HepG2 (cell line): ENCODE results near the gene PITX3. TPM values are rescaled to one million over a fixed set of nuclear protein-coding genes. Genes with fewer than 3 reads are reported as not detected.
A peak's percentile ranks its signal among the peaks of the same experiment; 100 is the strongest.

Experiments used
- ATAC-seq: fragments of 200-7000 bp; cut with Tn5 transposase; 3 replicates; pipeline ENCODE4 v1.9.1; 2020; ENCODE audit warnings: mild to moderate bottlenecking, moderate library complexity
- BruUV-seq: library from RNA; stranded (reverse); fragments of 400-500 nt; replicated peaks from 2 replicates; lab custom pipeline; 2021; lab: Mats Ljungman, UMichigan
- CTCF ChIA-PET: fragments of 300-600 bp; formaldehyde crosslinking; extraction: SDS; loops from one replicate; lab custom pipeline; 2021; ENCODE audit warnings: low total read pairs, inconsistent platforms, low intra/inter-chr PET ratio; lab: Yijun Ruan, JAX
- POLR2A ChIA-PET: fragments of 350-600 bp; sonication (Branson Sonifier 250); formaldehyde crosslinking; loops from one replicate; lab custom pipeline; 2020; ENCODE audit warnings: antibody characterized with exemption, inconsistent platforms; lab: Yijun Ruan, JAX
- DNase-seq: peaks from one replicate; pipeline ENCODE4 v3.0.0-alpha.2; 2015; ENCODE audit warnings: low spot score
- FAIRE-seq: peaks from 3 replicates; lab custom pipeline; 2011; peaks lifted over from hg19 to GRCh38; lab: Jason Lieb, UNC
- H2AFZ ChIP-seq: one replicate; pipeline ENCODE4 v1.6.1; 2011; ENCODE audit warnings: low read length, inconsistent platforms
- H3K27ac ChIP-seq: fragments of 300-600 bp; 3 replicates; pipeline ENCODE4 v1.8.0; 2011; ENCODE audit warnings: mixed run types, mild to moderate bottlenecking, mixed read lengths, low read length, inconsistent platforms; ENCODE audit not compliant: insufficient read depth; ENCODE audit errors: extremely low read length
- H3K27me3 ChIP-seq, 2 experiments: fragments of 200-600 bp in 1 of 2; 2 replicates in 1 of 2; 3 replicates in 1 of 2; pipeline versions ENCODE4 v1.6.0 to v1.8.0; 2011; ENCODE audit warnings: low read length in 2 of 2, mild to moderate bottlenecking in 2 of 2, moderate library complexity in 2 of 2, inconsistent platforms in 1 of 2; ENCODE audit not compliant: insufficient read depth in 2 of 2, control insufficient read depth in 1 of 2
- H3K36me3 ChIP-seq, 2 experiments: fragments of 200-600 bp in 1 of 2; replicated peaks in 1 of 2; 2 replicates in 1 of 2; 3 replicates in 1 of 2; pipeline versions ENCODE4 v1.5.1 to v1.8.0; 2011; ENCODE audit warnings: low read length in 2 of 2, inconsistent platforms in 1 of 2; ENCODE audit not compliant: insufficient read depth in 2 of 2, control insufficient read depth in 1 of 2
- H3K4me1 ChIP-seq: 2 replicates; pipeline ENCODE4 v1.5.1; 2012; ENCODE audit warnings: low read length, inconsistent platforms; ENCODE audit not compliant: insufficient read depth
- H3K4me2 ChIP-seq: 2 replicates; pipeline ENCODE4 v1.6.0; 2011; ENCODE audit warnings: low read depth, low read length, inconsistent platforms
- H3K4me3 ChIP-seq, 3 experiments: fragments of 200-600 bp in 1 of 3; sonication (generic), shearing (Covaris generic) in 1 of 3; replicated peaks in 1 of 3; 2 replicates each; pipeline ENCODE4 v1.5.1; 2011 to 2016; ENCODE audit warnings: low read length in 3 of 3, inconsistent platforms in 2 of 3, low read depth in 2 of 3, mild to moderate bottlenecking in 2 of 3, control low read depth in 1 of 3, mixed read lengths in 1 of 3; ENCODE audit not compliant: insufficient read depth in 1 of 3
- H3K79me2 ChIP-seq: one replicate; pipeline ENCODE4 v1.6.1; 2011; ENCODE audit warnings: low read length, inconsistent platforms; ENCODE audit not compliant: insufficient read depth
- H3K9ac ChIP-seq: 2 replicates; pipeline ENCODE4 v1.6.0; 2011; ENCODE audit warnings: mild to moderate bottlenecking, low read depth, low read length, inconsistent platforms; ENCODE audit not compliant: insufficient read depth
- H3K9me3 ChIP-seq: 2 replicates; pipeline ENCODE4 v1.5.1; 2012; ENCODE audit warnings: mild to moderate bottlenecking, low read length
- H4K20me1 ChIP-seq: 2 replicates; pipeline ENCODE4 v1.6.0; 2011; ENCODE audit warnings: inconsistent platforms, mild to moderate bottlenecking, low read length, moderate library complexity; ENCODE audit not compliant: insufficient read depth
- ARID3A ChIP-seq: IDR thresholded peaks from 2 replicates; pipeline ENCODE4 v1.6.1; 2012; ENCODE audit warnings: low read depth, low read length, improper control_type of control experiment
- HHEX ChIP-seq: IDR thresholded peaks from 2 replicates; pipeline ENCODE4 v1.6.1; 2016; ENCODE audit warnings: control low read depth
- HNRNPL ChIP-seq: fragments of 200-400 bp; formaldehyde crosslinking; IDR thresholded peaks from 2 replicates; pipeline ENCODE4 v1.6.1; 2017; ENCODE audit warnings: mild to moderate bottlenecking, low read depth, low read length
- KLF12 ChIP-seq: sonication (generic); formaldehyde crosslinking; IDR thresholded peaks from 2 replicates; pipeline ENCODE4 v1.4.0; 2020; ENCODE audit warnings: missing genetic modification reagents, borderline replicate concordance
- KLF9 ChIP-seq: IDR thresholded peaks from 2 replicates; pipeline ENCODE4 v1.6.1; 2016; ENCODE audit warnings: low read depth
- LCORL ChIP-seq, 2 experiments: fragments of 450-650 bp in 1 of 2; sonication (generic) in 1 of 2; formaldehyde crosslinking in 1 of 2; IDR thresholded peaks; 2 replicates each; pipeline versions ENCODE4 v1.5.0 to v1.6.1; 2017 to 2020; ENCODE audit warnings: antibody characterized with exemption in 1 of 2, missing genetic modification reagents in 1 of 2
- MED8 ChIP-seq: sonication (generic); formaldehyde crosslinking; IDR thresholded peaks from 2 replicates; pipeline ENCODE4 v1.8.1; 2023; ENCODE audit warnings: mild to moderate bottlenecking, missing genetic modification reagents; ENCODE audit not compliant: insufficient replicate concordance
- NKX3-1 ChIP-seq: sonication (generic); formaldehyde crosslinking; IDR thresholded peaks from 2 replicates; pipeline ENCODE4 v1.5.0; 2020; ENCODE audit warnings: missing genetic modification reagents
- NR3C1 ChIP-seq: sonication (generic); formaldehyde crosslinking; IDR thresholded peaks from 2 replicates; pipeline ENCODE4 v1.4.0; 2020; ENCODE audit warnings: missing genetic modification reagents
- RFX1 ChIP-seq: fragments of 450-650 bp; IDR thresholded peaks from 2 replicates; pipeline ENCODE4 v1.6.1; 2017
- TAF1 ChIP-seq: sonication (generic); formaldehyde crosslinking; IDR thresholded peaks from 2 replicates; pipeline ENCODE4 v1.4.0; 2020; ENCODE audit warnings: missing genetic modification reagents
- ZNF264 ChIP-seq: sonication (generic); formaldehyde crosslinking; IDR thresholded peaks from 2 replicates; pipeline ENCODE4 v1.4.0; 2020; ENCODE audit warnings: missing genetic modification reagents
- ZNF350 ChIP-seq: sonication (generic); formaldehyde crosslinking; IDR thresholded peaks from 2 replicates; pipeline ENCODE4 v1.4.0; 2020; ENCODE audit warnings: mild to moderate bottlenecking, low read depth, missing genetic modification reagents, borderline replicate concordance
- ZNF362 ChIP-seq: sonication (generic); formaldehyde crosslinking; IDR thresholded peaks from 2 replicates; pipeline ENCODE4 v1.4.0; 2020; ENCODE audit warnings: missing genetic modification reagents, mild to moderate bottlenecking, borderline replicate concordance
- ZNF709 ChIP-seq: sonication (generic); formaldehyde crosslinking; IDR thresholded peaks from 2 replicates; pipeline ENCODE4 v1.5.0; 2020; ENCODE audit warnings: mild to moderate bottlenecking, missing genetic modification reagents
- ZNF850 ChIP-seq: sonication (generic); formaldehyde crosslinking; conservative IDR thresholded peaks from 2 replicates; pipeline ENCODE4 v1.9.0; 2021; ENCODE audit warnings: mild to moderate bottlenecking, missing genetic modification reagents
- WGBS: methylation state at CpG from one replicate; pipeline ENCODE4 v1.1.6; 2017; ENCODE audit warnings: low lambda C conversion rate; 5-methylcytosine and 5-hydroxymethylcytosine counted together
- in situ Hi-C: cut with HindIII; loops from 2 replicates; pipeline ENCODE4 v1.10.0; 2017; ENCODE audit warnings: low pct_unique_long_range_greater_than_20kb; ENCODE audit not compliant: extremely low pct_ligation_motif_present
- intact Hi-C: fragments of 100-400 bp; cut with micrococcal nuclease; formaldehyde crosslinking; loops from one replicate; pipeline ENCODE4 v1.10.0; 2022; ENCODE audit not compliant: unreplicated experiment
- polyA plus RNA-seq, 8 experiments: library from polyadenylated mRNA; depleted of rRNA in 3 of 8; stranded (reverse) in 7 of 8; unstranded in 1 of 8; fragments of >200 nt; fragmentation: Illumina TruSeq in 4 of 8; extraction: Trizol in 4 of 8; gene quantifications; 2 replicates each; pipeline versions ENCODE4 v1.2.1 to v1.2.3, GENCODE V29; 2011 to 2016; ENCODE audit warnings: low read depth in 4 of 8, missing spikeins in 1 of 8, mixed read lengths in 1 of 8; ENCODE audit not compliant: insufficient read depth in 1 of 8
- total RNA-seq, 5 experiments: library from RNA; depleted of rRNA; stranded (reverse); fragments of >200 nt; fragmentation: Illumina TruSeq; extraction: Trizol; gene quantifications; 2 replicates each; pipeline ENCODE4 v1.2.3, GENCODE V29; 2016; ENCODE audit warnings: low read depth in 1 of 5
- TF ChIP-seq, protein P1 (sequence below): sonication (generic); formaldehyde crosslinking; IDR thresholded peaks from 2 replicates; pipeline ENCODE4 v1.4.0; 2020; ENCODE audit warnings: missing genetic modification reagents, mild to moderate bottlenecking, borderline replicate concordance
- TF ChIP-seq, protein P2 (sequence below): IDR thresholded peaks from 2 replicates; pipeline ENCODE4 v1.6.1; 2016; ENCODE audit warnings: low read depth, borderline replicate concordance
- TF ChIP-seq, protein P3 (sequence below): sonication (generic); formaldehyde crosslinking; IDR thresholded peaks from 2 replicates; pipeline ENCODE4 v1.4.0; 2020; ENCODE audit warnings: mild to moderate bottlenecking, missing genetic modification reagents

Gene PITX3
- total and polyA plus RNA-seq, 2 of the 13 experiments (the other 11 are each of a cell fraction or from before 2014, with no cell fraction given): not detected

GRCh38 chr10:102241032-102241443, 274 bp downstream of the PITX3 start:
- WGBS: under 1% methylated on average over 19 of the region's 20 CpGs
- Histone ChIP-seq H3K4me3 (peak overlapping the region; percentile 61 to 75 (median 61)), H3K9me3 (no peaks in the 10 kb centered on the region), H3K27me3 (peaks cover 10 to 57% of the 10 kb centered on the region in 2 experiments; a peak in 4 of 5 replicates), H3K36me3 (no peaks in the 10 kb centered on the region), H3K27ac (no peak overlapping the region), H2AFZ (no peak overlapping the region), H4K20me1 (peaks cover 1% of the 10 kb centered on the region), H3K9ac (peak overlapping the region; percentile 48), H3K79me2 (peaks cover 4% of the 10 kb centered on the region), H3K4me1 (peaks cover 34% of the 10 kb centered on the region), H3K4me2 (peak overlapping the region; percentile 97)
- POLR2A ChIA-PET: no interaction called here
- CTCF ChIA-PET: interaction anchor here (1.3 kb wide), 1 partner anchor 11 kb away, joined by 3 read pairs; no protein-coding TSS in a partner anchor
- ATAC-seq: peak; percentile 29
- in situ Hi-C loops: no loop called here
- no peak for FAIRE-seq
- intact Hi-C loops: no loop called here
- no peak for DNase-seq
- BruUV-seq: no TSS peak
- no peak for TF ChIP-seq HNRNPL
- no peak for TF ChIP-seq ZNF709 (CRISPR knock-in tag)
- TF ChIP-seq MED8 (CRISPR knock-in tag): no peak
- TF ChIP-seq NR3C1 (CRISPR knock-in tag): no peak
- no peak for TF ChIP-seq ZNF362 (CRISPR knock-in tag)
- no peak for TF ChIP-seq TAF1 (CRISPR knock-in tag)
- no peak for TF ChIP-seq ARID3A
- TF ChIP-seq LCORL (IDR thresholded peaks at IDR 0.05): no peak
- no peak; the same call in 1 of the 2 replicates for TF ChIP-seq LCORL (CRISPR knock-in tag; IDR thresholded peaks at IDR 0.05)
- TF ChIP-seq, protein P1, sequence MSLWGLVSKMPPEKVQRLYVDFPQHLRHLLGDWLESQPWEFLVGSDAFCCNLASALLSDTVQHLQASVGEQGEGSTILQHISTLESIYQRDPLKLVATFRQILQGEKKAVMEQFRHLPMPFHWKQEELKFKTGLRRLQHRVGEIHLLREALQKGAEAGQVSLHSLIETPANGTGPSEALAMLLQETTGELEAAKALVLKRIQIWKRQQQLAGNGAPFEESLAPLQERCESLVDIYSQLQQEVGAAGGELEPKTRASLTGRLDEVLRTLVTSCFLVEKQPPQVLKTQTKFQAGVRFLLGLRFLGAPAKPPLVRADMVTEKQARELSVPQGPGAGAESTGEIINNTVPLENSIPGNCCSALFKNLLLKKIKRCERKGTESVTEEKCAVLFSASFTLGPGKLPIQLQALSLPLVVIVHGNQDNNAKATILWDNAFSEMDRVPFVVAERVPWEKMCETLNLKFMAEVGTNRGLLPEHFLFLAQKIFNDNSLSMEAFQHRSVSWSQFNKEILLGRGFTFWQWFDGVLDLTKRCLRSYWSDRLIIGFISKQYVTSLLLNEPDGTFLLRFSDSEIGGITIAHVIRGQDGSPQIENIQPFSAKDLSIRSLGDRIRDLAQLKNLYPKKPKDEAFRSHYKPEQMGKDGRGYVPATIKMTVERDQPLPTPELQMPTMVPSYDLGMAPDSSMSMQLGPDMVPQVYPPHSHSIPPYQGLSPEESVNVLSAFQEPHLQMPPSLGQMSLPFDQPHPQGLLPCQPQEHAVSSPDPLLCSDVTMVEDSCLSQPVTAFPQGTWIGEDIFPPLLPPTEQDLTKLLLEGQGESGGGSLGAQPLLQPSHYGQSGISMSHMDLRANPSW (CRISPR knock-in tag): no peak
- 0 out of 2 replicates have a peak, but pooled peaks have one; percentile 24 for TF ChIP-seq ZNF850 (CRISPR knock-in tag)
- TF ChIP-seq KLF12 (CRISPR knock-in tag): no peak
- TF ChIP-seq ZNF350 (CRISPR knock-in tag): 0 out of 2 replicates have a peak, but pooled peaks have one; percentile 3
- TF ChIP-seq RFX1: no peak
- TF ChIP-seq, protein P2, sequence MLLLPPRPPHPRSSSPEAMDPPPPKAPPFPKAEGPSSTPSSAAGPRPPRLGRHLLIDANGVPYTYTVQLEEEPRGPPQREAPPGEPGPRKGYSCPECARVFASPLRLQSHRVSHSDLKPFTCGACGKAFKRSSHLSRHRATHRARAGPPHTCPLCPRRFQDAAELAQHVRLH: peak; percentile 33; the same call in 1 of the 2 replicates
- TF ChIP-seq KLF9 (CRISPR knock-in tag): no peak
- TF ChIP-seq, protein P3, sequence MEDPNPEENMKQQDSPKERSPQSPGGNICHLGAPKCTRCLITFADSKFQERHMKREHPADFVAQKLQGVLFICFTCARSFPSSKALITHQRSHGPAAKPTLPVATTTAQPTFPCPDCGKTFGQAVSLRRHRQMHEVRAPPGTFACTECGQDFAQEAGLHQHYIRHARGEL (CRISPR knock-in tag): no peak
- TF ChIP-seq ZNF264 (CRISPR knock-in tag): no peak
- no peak for TF ChIP-seq NKX3-1
- no peak for TF ChIP-seq HHEX
